ENCODE data around the gene SPC25. TPM values are rescaled to one million over a fixed set of nuclear protein-coding genes. Genes with fewer than 3 reads are reported as not detected.

The SPC25 gene
- total RNA-seq, 1 experiment from 2014 or later: 31.5 TPM

DNA sequence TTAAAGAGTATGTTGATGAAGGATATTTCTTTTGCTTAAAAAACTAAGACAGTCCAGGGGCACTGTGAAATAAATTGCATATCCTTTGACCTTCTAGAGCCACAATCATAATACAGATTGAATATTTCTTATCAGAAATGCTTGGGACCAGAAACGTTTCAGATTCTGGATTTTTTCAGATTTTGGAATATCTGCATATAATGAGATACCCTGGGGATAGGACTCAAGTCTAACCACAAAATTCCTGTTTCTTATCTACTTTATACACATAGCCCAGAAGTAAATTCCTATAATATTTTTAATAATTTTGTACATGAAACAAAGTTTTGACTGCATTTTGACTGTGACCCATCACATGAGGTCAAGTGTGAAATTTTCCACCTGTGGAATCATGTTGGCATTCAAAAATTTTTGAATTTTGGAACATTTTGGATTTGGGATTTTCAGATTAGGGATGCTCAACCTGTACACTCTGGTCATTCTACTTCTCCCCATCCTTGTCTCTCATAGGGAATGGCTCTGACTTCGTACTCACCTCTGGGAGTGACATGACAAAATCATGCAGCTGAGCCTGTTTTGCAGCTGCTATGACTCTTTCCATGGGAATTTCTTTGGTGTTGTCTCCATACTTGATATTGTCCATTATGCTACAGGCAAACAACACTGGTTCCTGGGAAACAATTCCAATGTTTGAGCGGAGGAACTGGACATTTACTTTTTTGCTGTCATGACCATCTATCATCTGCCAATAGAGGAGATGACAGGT, 36.6 kb upstream of the SPC25 start:
- Histone ChIP-seq H3K23me2 (ENCODE audit: insufficient read length, low read depth, low read length, poor library complexity, severe bottlenecking) (no peaks in the 10 kb centered on the region), H3K27ac (ENCODE audit: insufficient read length, low read depth, low read length) (no peak overlapping the region), H3K79me1 (ENCODE audit: insufficient read depth, low read depth, low read length, poor library complexity, severe bottlenecking) (no peaks in the 10 kb centered on the region), H3K4me2 (ENCODE audit: insufficient read depth, insufficient read length, low read length) (no peak overlapping the region), H3K79me2 (ENCODE audit: insufficient read depth, low read length) (no peaks in the 10 kb centered on the region), H3T11ph (ENCODE audit: low read length) (no peak overlapping the region), H3K23ac (ENCODE audit: insufficient read length, low read depth, low read length) (no peak overlapping the region), H3K56ac (ENCODE audit: insufficient read length, low read depth, low read length) (no peak overlapping the region), H3K14ac (ENCODE audit: insufficient read depth, low read length) (no peak overlapping the region), H3K27me3 (ENCODE audit: insufficient read depth, low read length) (no peaks in the 10 kb centered on the region), H2BK20ac (ENCODE audit: low read depth, low read length, poor library complexity, severe bottlenecking) (no peak overlapping the region), H2BK5ac (ENCODE audit: insufficient read length, low read length) (no peak overlapping the region), H3K4me1 (ENCODE audit: insufficient read depth, low read length) (no peaks in the 10 kb centered on the region; the same call in 1 of the 2 replicates), H2AFZ (ENCODE audit: low read length) (no peak overlapping the region), H3K9me3 (ENCODE audit: control insufficient read depth, low read depth, low read length) (no peaks in the 10 kb centered on the region), H4K20me1 (ENCODE audit: control insufficient read depth, insufficient read depth, insufficient read length) (no peaks in the 10 kb centered on the region), H2BK120ac (ENCODE audit: low read depth, low read length, poor library complexity, severe bottlenecking) (no peak overlapping the region), H4K8ac (replicated peaks; ENCODE audit: insufficient read length, low read depth, low read length) (no peak overlapping the region), H2BK12ac (ENCODE audit: insufficient read length, low read depth, low read length) (no peak overlapping the region), H4K5ac (ENCODE audit: insufficient read length, low read depth, low read length) (no peak overlapping the region), H3K4ac (ENCODE audit: low read depth, low read length) (no peak overlapping the region), H4K91ac (ENCODE audit: insufficient read length, low read depth, low read length) (no peak overlapping the region), H3K9ac (ENCODE audit: extremely low read depth, insufficient read length, low read length) (no peak overlapping the region), H2BK15ac (ENCODE audit: low read depth, low read length) (no peak overlapping the region), H3K18ac (ENCODE audit: insufficient read length, low read depth, low read length) (no peak overlapping the region), H2AK5ac (ENCODE audit: insufficient read length, low read length) (no peak overlapping the region)
- Mint-ChIP-seq H3K27me3 (ENCODE audit: low read depth) (no peaks in the 10 kb centered on the region), H3K9me3 (no peaks in the 10 kb centered on the region), H3K4me1 (peaks cover 0 to 3% of the 10 kb centered on the region in 2 experiments; a peak in 2 of 4 replicates), H3K4me3 (no peak overlapping the region), H3K36me3 (ENCODE audit: insufficient read depth in 1 of 3, low read depth in 3 of 3) (no peaks in the 10 kb centered on the region), H3K27ac (peak overlapping the region in 1 of 3 experiments; percentile 20; a peak in 1 of 7 replicates)
- TF ChIP-seq CTCF (conservative IDR thresholded peaks at IDR 0.05): no peak
- no CpG with 5 or more reads among the region's 3 CpGs for WGBS (ENCODE audit: extremely low coverage, insufficient read length, low lambda C conversion rate)
- no peak for DNase-seq

All from H9 (cell line).